Sciatic nerve (tissue), 2 donors: ENCODE results near the gene C2orf81. TPM values are rescaled to one million over a fixed set of nuclear protein-coding genes. Genes with fewer than 3 reads are reported as not detected.
A peak's percentile ranks its signal among the peaks of the same experiment; 100 is the strongest.
"Not testable (repeated sequence)": the region's sequence is repeated elsewhere in the genome, so short reads cannot be mapped to it uniquely, and the experiment has no call there.

Source experiments
- ATAC-seq: fragments of 200-7000 bp; cut with Tn5 transposase; one replicate; pipeline ENCODE4 v1.9.1; 2020; ENCODE audit warnings: mild to moderate bottlenecking, moderate library complexity
- DNase-seq: peaks from one replicate; pipeline ENCODE4 v3.0.0-alpha.2; 2020; ENCODE audit warnings: low spot score
- intact Hi-C: fragments of 100-400 bp; cut with DNase I; formaldehyde crosslinking; loops from one replicate; pipeline ENCODE4 v1.14.2; 2022
- total RNA-seq: library from RNA; stranded (reverse); fragmentation: NEBNext Ultra II Directional; extraction: Animal tissue kit (Norgen Biotek cat#: 25700); gene quantifications from one replicate; pipeline ENCODE4 v1.2.1, GENCODE V29; 2021
- donor health status: DM: no; HTN: no; CAD: no.
- donor health status: DM: no; HTN: no; CAD: no.

Gene C2orf81
- 4.4 TPM for total RNA-seq

DNA sequence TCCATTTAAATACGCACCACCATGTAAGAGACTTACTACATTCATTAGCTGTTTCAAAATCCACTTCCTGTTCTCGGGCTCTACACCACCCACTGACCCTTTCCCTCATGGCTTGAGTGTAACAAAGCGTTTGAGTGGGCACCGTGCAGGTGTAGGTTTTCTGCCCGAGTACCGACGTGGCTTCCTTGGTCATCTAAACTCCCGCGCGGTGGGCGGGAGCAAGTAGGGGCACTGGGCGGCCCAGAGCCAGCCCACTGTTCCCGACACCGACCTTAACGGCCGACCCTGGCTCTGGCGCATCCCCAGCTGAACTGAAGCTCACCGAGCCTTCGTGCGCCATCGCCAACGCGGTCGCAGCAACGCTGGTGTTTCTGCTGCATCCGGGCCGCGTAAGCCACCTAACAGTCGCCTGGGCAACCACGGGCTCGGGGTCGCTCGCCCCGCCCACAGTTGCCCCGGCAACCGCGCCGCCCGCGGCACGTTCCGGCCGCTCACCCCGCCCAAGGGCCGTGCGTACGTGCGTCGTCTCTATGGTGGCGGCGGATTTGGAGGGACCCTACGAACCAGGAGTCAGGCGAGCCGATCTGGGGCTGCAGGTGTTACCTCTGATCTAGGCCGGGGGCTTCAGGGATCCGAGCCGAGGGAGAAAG lies at the start of gene C2orf81, which contains the start of gene WDR54:
Gene C2orf81, minus strand, starts transcription at position 399 of the 650 bp plus-strand sequence. Its CDS starts 59 bp downstream, at position 340.
Gene WDR54, plus strand, starts transcription at position 510 of the 650 bp plus-strand sequence. CDS start 424 bp downstream, outside the sequence.
- ATAC-seq: peak; percentile 94
- DNase-seq: peak; percentile 89
- intact Hi-C loops: no loop called here

DNA sequence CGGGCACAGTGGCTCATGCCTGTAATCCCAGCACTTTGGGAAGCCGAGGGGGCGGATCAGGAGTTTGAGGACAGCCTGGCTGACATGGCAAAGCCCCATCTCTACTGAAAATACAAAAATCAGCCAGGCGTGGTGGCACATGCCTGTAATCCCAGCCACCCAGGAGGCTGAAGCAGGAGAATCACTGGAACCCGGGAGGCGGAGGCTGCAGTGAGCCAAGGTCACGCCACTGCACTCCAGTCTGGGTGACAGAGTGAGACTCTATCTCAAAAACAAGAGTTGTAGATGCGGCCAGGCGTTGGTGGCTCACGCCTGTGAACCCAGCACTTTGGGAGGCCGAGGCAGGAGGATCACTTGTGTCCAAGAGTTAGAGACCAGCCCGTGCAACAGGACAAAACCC lies 49.3 kb upstream of the C2orf81 start:
- intact Hi-C loops, DNase-seq, ATAC-seq: not testable (repeated sequence)

DNA sequence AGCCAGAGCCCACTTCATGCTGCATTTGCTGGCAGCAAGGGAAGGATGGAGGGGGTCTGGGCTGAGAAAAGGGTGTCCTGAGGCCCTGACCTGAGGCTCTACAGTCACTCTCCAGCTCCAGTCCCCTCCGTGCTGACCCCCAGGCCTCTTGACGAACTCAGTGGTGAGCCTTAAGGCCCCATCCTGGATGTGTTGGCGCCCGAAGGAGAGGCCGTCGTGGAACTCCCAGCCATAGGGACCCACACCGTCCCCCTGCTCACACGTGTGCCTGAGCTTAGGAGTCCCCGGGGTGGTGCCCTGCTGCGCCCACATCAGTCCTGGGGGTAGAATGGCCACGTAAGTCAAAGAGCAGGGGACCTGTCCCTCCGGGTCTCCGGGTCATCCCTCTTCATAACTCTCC lies 43.0 kb upstream of the C2orf81 start:
- ATAC-seq (no peak), DNase-seq (no peak)
- intact Hi-C loops: no loop called here

DNA sequence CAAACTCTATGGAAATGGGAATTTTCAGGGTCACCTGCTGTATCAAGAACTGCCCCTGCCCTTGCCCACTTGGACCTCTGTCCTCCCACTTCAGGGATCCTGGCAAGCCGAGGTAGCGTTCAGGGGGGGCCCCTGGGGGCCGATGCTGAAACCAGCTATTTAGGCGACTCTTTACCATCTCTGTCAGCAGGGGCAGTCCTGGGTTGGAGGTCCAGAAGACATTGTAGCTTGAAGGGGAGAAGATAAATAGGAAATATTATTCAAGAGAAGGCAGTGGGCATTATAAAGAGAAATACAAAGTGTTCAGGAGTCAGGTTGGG lies 41.3 kb upstream of the C2orf81 start:
- no peak for ATAC-seq
- no peak for DNase-seq
- intact Hi-C loops: no loop called here

DNA sequence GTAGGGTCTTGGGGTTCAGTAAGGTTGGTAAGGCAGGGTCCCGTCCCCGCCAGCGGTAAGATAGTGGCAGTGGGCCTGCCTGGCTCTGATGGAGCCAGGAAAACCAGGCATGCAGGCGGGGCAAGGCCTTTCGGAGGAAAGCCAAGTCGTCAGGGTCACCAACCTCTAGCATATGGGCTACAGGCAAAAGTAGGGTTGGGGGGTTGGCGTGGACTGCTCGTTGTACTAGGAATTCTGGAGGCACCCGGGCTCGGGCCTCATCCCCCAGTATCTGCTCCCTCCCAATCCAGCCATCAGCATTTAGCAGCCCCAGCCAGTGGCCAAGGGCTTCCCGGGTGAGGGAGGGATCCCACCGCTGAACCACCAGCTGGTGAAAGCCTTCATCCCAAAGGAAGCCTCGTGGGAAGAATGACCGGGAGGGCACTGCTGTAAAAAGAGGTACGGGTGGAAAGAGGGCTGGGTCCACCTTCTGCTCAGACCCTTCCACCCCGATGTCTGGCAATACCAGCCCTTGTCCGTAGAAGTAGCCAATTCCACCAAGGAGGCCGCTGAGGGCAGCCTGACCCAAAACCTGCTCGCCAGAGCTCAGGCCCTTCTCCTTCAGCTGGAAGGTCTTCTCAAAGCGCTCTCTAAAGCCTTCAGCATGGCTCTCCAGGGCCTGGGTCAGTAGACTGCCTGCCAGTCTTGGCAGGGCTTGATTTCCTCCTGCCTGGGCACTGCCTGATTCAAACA lies 40.8 kb upstream of the C2orf81 start:
- intact Hi-C loops: no loop called here
- DNase-seq (no peak), ATAC-seq (no peak)

DNA sequence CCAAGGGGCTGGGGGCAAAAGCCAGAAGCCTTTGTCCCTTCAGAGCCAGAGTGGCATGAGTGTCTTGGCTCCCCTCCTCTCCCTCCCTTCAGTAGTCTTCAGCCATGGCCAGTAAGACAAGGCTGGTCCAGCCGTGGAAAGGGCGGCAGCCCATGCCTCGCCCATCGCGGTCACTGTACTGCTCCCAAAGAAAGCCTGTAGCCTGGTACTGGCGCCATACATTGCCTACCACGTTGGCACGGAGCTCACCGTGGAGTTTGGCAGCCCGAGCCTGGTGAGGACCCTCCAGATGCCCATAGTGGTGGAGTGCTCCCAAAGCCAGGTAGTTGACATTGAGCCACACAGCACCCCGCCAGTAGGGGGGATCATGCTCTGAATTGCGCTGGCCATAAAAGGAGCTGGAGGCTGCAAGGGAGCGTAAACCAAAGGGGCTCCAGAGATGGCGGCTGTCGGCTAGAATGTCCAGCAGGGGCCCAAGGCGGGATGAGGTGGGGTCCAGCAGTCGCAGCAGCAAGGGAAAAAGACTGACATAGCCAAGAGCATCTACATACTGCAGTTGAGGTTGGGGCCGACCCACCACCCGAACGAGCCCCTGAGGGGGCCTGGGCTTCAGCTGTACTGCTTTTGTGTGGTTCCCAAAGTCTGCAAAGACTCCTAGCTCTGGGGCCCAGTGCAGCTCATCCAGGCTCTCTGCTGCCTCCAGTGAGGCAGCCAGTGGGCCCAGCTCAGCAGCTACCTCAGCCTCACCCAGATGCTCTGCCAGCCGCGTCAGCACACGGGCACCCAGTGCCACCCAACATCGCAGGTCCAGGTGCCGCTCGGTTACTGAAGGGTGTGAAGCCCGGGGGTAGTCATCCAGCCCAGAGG lies 40.0 kb upstream of the C2orf81 start:
- ATAC-seq (no peak), DNase-seq (no peak)
- intact Hi-C loops: no loop called here

DNA sequence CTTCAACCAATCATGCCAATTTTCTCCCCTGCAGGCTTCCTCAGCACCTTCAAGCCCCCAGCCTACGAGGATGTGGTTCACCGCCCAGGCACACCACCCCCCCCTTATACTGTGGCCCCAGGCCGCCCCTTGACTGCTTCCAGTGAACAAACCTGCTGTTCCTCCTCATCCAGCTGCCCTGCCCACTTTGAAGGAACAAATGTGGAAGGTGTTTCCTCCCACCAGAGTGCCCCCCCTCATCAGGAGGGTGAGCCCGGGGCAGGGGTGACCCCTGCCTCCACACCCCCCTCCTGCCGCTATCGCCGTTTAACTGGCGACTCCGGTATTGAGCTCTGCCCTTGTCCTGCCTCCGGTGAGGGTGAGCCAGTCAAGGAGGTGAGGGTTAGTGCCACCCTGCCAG lies 38.8 kb upstream of the C2orf81 start:
- ATAC-seq, DNase-seq, intact Hi-C loops: not testable (repeated sequence)

DNA sequence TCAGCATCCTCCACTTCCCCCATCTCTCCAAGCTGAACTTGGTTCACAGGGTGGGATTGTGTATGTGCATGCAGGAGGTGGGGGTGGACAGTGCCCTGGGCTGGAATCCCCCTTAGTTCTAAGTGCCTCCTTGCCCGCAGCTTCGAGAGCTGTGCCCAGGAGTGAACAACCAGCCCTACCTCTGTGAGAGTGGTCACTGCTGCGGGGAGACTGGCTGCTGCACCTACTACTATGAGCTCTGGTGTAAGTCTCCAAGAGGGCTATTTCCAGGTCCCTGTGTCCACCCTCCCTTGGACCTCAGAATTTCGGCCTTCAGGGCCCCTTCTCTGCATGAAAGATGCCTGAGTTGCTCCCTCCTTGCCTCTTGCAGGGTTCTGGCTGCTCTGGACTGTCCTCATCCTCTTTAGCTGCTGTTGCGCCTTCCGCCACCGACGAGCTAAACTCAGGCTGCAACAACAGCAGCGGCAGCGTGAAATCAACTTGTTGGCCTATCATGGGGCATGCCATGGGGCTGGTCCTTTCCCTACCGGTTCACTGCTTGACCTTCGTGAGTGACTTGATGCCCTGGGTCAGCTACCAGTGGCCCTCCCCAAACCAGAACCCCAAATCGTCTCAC lies 38.2 kb upstream of the C2orf81 start:
- ATAC-seq, DNase-seq, intact Hi-C loops: not testable (repeated sequence)

DNA sequence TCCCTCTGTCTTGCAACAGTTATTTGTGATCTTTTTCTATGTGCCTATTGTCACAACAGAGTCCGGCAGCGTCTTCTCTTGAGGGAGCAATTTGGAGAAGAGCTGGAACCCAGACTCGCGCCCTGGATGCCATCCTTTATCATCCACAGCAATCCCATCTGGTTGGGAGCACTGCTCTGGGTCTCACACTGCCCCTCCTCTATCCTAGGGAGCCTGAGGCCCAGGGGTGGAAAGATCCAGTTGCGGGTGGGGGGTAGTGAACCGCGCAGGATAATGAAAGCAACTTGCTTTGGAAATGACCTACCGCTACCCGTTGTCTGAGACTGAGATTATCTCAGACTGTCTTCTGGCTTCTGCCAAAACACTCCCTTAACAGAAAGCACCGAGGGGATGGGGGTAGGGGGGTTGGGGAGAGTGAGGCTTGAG lies 37.5 kb upstream of the C2orf81 start:
- intact Hi-C loops: no loop called here
- DNase-seq (no peak), ATAC-seq (no peak)

DNA sequence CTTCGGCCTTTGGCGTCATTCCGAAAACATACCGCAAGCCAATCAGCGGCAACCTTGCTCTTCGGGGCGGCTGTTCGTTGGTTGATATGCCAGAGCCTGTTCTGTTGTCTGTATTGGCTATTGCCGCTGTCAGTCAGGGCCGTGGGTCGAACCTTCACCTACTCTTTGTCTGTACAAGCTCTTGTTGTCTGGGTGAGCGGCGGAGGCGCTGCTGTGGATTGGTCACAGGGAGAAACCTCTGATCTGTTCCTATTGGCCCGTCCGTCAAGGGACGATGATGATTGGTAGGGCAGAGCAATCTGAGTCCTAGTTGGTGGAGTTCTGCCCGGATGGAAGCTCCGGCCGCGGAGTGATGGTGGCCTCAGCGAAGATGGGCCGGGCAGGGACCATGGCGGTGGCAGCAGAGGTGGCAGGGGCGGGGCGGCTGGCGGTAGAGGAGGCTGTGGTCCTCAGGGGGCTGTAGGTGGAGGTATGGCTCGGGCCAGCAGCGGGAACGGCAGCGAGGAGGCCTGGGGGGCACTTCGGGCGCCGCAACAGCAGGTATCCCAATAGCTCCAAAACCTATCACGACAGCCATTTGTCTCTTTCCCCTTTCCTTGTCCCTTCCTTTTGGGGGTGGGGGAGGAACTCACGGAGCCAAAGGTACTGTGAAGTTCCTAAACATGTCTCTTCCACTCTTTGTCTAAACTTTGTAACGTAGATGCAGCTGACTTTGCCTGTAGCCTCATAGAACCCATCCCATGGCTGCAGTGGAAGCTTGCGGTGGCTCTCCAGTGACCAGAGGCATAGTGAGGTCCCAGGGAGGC lies 36.9 kb upstream of the C2orf81 start, which contains the start of gene WBP1:
Gene WBP1, plus strand, starts transcription at position 307 of the 806 bp plus-strand sequence. Its CDS starts 165 bp downstream, at position 472.
- ATAC-seq: peak; percentile 97
- intact Hi-C loops: no loop called here

DNA sequence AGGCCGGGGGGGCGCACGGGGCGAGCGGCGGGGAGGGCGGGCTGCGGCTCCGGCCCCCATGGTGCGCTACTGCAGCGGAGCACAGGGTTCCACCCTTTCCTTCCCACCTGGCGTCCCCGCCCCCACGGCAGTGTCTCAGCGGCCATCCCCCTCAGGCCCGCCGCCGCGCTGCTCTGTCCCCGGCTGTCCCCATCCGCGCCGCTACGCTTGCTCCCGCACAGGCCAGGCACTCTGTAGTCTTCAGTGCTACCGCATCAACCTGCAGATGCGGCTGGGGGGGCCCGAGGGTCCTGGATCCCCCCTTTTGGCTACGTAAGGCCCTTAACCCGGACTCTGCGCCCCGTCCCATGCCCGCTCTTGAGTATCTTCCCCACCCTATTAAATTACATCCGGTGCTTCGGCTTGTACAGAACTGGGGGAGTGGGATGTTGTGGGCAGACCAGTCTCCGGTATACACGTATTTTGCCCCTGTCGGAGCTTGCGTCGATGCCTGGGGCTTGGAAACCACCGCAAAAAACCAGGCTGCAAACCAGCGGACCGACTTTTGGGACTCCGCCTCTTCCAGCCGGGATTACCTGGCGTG lies 36.2 kb upstream of the C2orf81 start:
- peak; percentile 82 for DNase-seq
- peak; percentile 30 for ATAC-seq
- intact Hi-C loops: no loop called here

More for the DNA sequence above, 36.9 kb upstream of the C2orf81 start, which contains the start of gene WBP1:
- DNase-seq: peak; percentile 99

DNA sequence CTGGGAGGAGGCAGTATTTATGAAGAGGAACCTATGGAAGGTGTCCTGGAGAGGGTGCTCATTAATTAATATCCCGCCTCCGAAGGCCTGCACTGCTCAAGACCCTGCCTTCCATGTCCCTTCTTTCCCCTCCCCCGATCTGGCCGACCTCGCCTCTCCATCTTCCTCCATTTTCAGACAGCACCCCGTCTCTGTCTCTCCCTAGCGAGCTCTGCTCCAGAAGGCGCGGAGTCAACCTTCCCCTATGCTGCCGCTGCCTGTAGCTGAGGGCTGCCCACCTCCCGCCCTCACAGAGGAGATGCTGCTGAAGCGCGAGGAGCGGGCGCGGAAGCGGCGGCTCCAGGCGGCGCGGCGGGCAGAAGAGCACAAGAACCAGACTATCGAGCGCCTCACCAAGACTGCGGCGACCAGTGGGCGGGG lies 35.7 kb upstream of the C2orf81 start:
- intact Hi-C loops: no loop called here
- no peak for ATAC-seq
- DNase-seq: no peak

DNA sequence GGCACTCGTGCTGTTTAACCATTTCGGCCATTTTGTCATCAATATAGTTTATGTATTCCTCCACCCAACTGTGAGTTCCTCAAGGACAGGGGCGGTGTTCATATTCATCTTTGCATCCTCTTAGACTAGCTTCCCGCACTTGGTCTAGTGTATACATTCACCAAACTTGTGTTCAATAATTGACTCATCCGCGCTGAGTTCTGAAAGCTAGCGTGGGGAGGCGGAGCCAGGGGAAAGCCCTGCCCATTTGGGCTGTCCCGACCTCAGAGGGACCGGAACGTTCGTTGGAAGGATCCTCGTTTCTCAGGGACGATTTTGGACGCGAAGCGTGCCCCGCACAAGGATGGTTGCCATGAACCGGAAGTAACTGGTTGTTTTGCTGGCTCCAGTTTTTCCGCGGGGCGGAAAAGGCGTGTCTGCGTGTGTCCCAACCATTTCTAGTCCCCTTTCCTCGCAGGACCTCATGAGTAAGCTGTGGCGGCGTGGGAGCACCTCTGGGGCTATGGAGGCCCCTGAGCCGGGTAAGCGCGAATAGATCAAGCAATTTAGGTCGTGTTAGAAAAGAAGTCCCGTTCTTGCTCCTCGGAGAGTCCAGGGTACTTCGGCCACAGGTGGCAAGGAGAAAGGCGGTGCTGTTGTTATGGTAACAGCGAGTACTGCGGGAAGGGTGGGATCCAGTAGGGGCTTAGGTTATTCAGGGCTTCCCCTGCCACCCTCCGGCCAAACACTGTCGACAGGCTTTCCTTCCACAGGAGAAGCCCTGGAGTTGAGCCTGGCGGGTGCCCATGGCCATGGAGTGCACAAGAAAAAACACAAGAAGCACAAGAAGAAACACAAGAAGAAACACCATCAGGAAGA lies 33.5 kb upstream of the C2orf81 start, which contains the start of gene INO80B:
Gene INO80B, plus strand, starts transcription at position 434 of the 858 bp plus-strand sequence. Its CDS starts 30 bp downstream, at position 464.
- intact Hi-C loops: no loop called here
- DNase-seq: peak; percentile 97
- ATAC-seq: peak; percentile 76

DNA sequence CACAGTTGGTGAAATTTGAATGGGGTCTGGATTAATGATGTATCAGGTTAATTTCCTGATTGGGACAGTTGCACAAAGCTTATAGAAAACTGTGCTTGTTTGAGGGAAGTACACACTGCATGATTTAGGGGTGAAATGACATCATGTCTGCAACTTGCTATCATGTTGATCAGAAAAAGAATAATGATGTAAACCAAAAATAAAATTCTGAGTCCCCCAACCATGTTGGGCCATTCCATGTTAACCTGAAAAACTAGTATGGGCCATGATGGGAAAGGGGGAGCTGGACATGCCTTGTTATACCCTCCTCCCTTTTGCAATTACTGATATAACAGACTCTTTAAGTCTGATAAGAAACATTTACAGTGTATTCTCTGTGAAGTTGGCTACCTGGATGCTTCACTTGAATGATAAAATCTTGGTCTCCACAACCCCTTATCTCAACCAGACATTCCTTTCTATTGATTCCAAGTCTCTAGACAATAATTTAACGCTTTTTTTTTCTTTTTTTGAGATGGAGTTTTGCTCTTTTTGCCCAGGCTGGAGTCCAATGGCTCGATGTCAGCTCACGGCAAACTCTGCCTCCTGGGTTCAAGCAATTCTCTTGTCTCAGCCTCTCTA lies 29.3 kb upstream of the C2orf81 start:
- DNase-seq (no peak), ATAC-seq (no peak)
- intact Hi-C loops: no loop called here

DNA sequence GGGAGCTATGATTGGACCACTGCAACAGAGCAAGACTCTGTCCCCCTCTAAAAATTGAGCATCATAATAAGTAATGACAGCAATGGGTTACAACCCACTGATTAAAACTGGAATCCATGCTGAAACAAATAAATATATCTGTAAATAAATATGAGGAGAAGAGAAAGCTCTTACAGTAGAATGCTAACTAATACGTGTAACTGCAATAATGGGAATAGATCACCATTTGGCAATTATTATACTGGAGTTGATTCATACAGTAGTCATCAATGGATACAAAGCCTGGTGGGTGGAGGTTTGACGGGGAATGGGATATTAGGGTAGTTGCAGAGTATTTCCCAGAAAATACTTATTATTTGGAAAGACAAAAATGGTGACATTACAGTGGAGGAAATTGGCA lies 27.4 kb upstream of the C2orf81 start:
- DNase-seq (no peak), ATAC-seq (no peak)
- intact Hi-C loops: no loop called here

DNA sequence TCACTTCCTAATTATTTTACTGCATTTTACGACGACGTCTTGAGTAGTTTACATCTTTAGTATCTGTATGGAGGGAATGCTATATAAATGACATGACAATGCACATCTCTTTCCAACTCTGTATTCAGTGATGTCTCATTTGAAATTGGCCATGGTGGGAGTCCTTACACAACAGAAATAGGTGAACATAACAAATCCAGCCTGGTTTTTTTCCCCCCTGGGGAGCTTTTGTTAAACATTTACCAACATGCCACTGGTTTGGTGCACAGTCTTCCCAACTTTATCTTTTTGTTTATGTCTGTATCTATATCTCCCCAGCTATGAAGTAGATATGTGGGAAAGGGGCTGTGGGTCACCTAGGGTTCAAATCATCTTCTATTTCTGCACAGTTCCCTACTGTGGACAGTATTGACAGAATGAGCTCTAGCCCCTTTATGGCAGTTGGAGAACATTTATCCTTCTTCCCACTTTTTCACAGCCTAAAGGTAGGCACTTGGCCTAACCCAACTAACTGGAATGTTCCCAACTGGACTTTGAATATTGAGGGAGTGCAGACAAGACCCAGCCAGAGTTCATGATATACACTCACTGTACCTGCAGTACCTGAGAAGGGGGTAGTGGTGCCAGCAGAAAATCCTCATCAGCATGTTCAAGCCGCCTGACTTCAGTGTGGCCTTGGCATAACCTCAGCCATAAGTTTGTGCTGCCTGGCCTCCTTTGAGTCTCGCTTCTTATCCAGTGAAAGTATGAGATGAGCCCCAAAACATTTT lies 26.0 kb upstream of the C2orf81 start:
- DNase-seq (no peak), ATAC-seq (no peak)
- intact Hi-C loops: no loop called here
